Thymus (tissue), 11 donors: Measurements from ENCODE around the gene KCNJ6. TPM values are rescaled to one million over a fixed set of nuclear protein-coding genes. Genes with fewer than 3 reads are reported as not detected.
"Not testable (repeated sequence)": the region's sequence is repeated elsewhere in the genome, so short reads cannot be mapped to it uniquely, and the experiment has no call there.

ENCODE experiments used
- DNase-seq, 9 donors: peaks; one replicate each; pipeline ENCODE4 v3.0.0-alpha.2; 2013; ENCODE audit warnings: low spot score in 9 of 9, low read depth in 6 of 9, missing footprints in 1 of 9
- H3K27ac ChIP-seq, 2 donors: one replicate each; pipeline ENCODE4 v1.5.1; 2013; ENCODE audit warnings: control low read depth in 1 of 2, low read depth in 1 of 2, low read length in 1 of 2, mild to moderate bottlenecking in 1 of 2, moderate library complexity in 1 of 2
- H3K27me3 ChIP-seq, 2 donors: one replicate each; pipeline ENCODE4 v1.5.1; 2013; ENCODE audit warnings: low read length in 1 of 2; ENCODE audit not compliant: control insufficient read depth in 2 of 2, insufficient read depth in 1 of 2
- H3K36me3 ChIP-seq, 2 donors: one replicate each; pipeline ENCODE4 v1.5.1; 2013; ENCODE audit warnings: low read length in 1 of 2, mild to moderate bottlenecking in 1 of 2, moderate library complexity in 1 of 2; ENCODE audit not compliant: control insufficient read depth in 2 of 2, insufficient read depth in 2 of 2
- H3K4me1 ChIP-seq, 2 donors: one replicate each; pipeline ENCODE4 v1.5.1; 2013; ENCODE audit warnings: low read length in 2 of 2; ENCODE audit not compliant: control insufficient read depth in 2 of 2, insufficient read depth in 2 of 2
- H3K4me3 ChIP-seq, 2 donors: one replicate each; pipeline ENCODE4 v1.5.1; 2013; ENCODE audit warnings: low read length in 2 of 2, control low read depth in 1 of 2, mild to moderate bottlenecking in 1 of 2
- H3K9me3 ChIP-seq, 2 donors: one replicate each; pipeline ENCODE4 v1.5.1; 2013; ENCODE audit warnings: low read length in 1 of 2, mild to moderate bottlenecking in 1 of 2; ENCODE audit not compliant: control insufficient read depth in 2 of 2, insufficient read depth in 1 of 2
- WGBS: extraction: QIAGEN DNeasy Blood & Tissue Kit; methylation state at CpG from one replicate; pipeline ENCODE4 v1.1.7; 2013; 5-methylcytosine and 5-hydroxymethylcytosine counted together
- polyA plus RNA-seq: library from polyadenylated mRNA; stranded (reverse); fragments of 200-250 nt; gene quantifications from one replicate; pipeline ENCODE4 v1.2.3, GENCODE V29; 2013
- total RNA-seq: library from RNA; stranded (reverse); fragments of 120-200 nt; gene quantifications from one replicate; pipeline ENCODE4 v1.2.4, GENCODE V29; 2013
- donor health status: healthy.

KCNJ6 gene
- total and polyA plus RNA-seq, 2 donors = under 0.01 to 0.02 TPM

DNA sequence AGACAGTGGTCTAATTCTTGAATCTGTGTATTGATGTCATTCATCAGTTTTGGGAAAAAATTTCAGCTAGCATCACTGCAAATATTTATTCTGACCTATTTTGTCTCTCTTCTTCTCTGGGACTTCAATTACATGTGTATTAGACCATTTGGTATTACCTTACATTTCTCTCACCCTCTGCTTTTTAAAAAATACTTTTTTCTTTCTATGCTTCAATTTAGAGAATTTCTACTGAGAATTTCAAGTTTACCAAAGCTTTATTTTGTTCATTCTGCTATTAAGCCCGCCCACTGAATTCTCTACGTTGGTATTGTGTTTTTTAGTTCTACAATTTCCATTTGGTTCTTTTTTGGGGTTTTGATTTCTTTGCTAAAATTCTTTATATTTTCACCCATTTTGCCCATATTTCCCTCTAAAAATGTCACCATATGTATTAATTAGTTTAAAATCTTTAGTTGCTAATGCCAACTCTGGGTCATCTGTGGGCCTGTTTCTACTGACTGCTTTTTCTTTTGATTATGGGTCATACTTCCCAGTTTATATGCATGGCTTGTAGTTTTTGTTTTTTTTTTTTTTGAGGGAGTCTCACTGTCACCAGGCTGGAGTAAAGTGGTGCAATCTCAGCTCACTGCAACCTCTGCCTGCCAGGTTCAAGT is 337.7 kb downstream of the KCNJ6 start:
- 97% methylated on average over 2 of the region's 2 CpGs for WGBS
- no peaks in the 10 kb centered on the region for H3K4me1 ChIP-seq
- DNase-seq = no peak
- H3K9me3 ChIP-seq = no peaks in the 10 kb centered on the region
- H3K36me3 ChIP-seq = no peaks in the 10 kb centered on the region
- H3K4me3 ChIP-seq = no peak overlapping the region
- no peak overlapping the region for H3K27ac ChIP-seq
- H3K27me3 ChIP-seq = no peaks in the 10 kb centered on the region

DNA sequence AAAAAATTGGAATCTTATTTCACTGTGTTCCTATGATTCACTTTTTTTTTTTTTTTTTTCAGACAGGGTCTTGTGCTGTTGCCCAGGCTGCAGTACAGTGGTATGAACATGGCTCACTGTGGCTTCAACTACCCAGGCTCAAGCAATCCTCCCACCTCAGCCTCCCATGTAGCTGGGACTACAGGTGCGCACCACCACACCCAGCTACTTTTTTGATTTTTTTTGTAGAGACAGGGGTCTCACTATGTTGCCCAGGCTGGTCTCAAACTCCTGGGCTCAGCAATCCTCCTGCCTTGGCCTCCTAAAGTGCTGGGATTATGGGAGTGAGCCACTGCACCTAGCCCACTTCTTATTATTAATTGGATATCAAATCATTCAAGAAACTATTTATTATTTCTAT is 339.3 kb downstream of the KCNJ6 start:
- not testable (repeated sequence) for H3K9me3 ChIP-seq, DNase-seq

DNA sequence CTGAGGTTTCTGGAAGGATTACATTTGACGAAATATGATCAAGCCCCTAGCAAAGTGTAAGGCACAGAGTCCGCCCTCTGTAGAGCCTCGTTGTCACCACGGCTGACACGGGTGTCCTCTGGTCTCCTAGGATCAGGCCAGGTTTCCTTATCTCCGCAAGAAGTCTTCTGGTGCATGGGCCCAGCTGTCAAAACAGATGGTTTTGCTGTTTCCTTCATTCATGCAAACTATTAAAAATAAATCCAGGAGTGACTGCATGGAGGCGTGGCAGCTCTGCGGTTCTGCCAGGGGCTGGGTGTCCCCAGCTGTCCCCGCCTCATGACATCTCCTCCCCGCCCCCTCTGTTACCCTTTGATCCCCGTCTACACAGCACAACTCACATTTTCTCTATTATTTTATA is 340.7 kb downstream of the KCNJ6 start:
- Histone ChIP-seq H3K4me1 (no peaks in the 10 kb centered on the region), H3K4me3 (no peak overlapping the region), H3K36me3 (no peaks in the 10 kb centered on the region), H3K27me3 (no peaks in the 10 kb centered on the region), H3K9me3 (no peaks in the 10 kb centered on the region), H3K27ac (no peak overlapping the region)
- 96% methylated on average over 11 of the region's 11 CpGs for WGBS
- DNase-seq = no peak

More for the DNA sequence above, 339.3 kb downstream of the KCNJ6 start:
- 100% methylated on average over 1 of the region's 1 CpG for WGBS
- not testable (repeated sequence) for H3K4me3 ChIP-seq, H3K36me3 ChIP-seq, H3K27me3 ChIP-seq, H3K4me1 ChIP-seq, H3K27ac ChIP-seq

DNA sequence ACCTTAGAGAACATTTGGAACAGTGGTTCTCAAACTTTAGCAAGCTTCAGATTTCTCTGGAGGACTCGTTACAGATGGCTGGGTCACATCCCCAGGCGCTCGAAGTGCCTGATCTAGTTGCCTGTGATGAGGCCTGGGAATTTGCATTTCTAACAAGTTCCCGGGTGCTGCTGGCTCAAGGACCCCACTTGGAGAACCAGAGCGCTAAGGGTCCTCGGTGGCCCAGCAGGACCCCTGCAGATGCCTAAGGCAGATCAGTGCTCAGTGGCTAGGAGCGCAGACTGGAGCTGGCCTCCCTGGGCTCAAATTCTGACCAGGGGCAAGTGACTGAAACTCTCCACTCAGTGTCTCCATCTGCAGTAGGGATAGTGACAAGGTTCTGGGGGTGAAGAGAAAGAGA is 341.5 kb downstream of the KCNJ6 start:
- Histone ChIP-seq H3K27ac (no peak overlapping the region), H3K36me3 (no peaks in the 10 kb centered on the region), H3K27me3 (no peaks in the 10 kb centered on the region), H3K4me3 (no peak overlapping the region), H3K4me1 (no peaks in the 10 kb centered on the region), H3K9me3 (no peaks in the 10 kb centered on the region)
- no peak for DNase-seq
- WGBS = 89% methylated on average over 7 of the region's 7 CpGs

DNA sequence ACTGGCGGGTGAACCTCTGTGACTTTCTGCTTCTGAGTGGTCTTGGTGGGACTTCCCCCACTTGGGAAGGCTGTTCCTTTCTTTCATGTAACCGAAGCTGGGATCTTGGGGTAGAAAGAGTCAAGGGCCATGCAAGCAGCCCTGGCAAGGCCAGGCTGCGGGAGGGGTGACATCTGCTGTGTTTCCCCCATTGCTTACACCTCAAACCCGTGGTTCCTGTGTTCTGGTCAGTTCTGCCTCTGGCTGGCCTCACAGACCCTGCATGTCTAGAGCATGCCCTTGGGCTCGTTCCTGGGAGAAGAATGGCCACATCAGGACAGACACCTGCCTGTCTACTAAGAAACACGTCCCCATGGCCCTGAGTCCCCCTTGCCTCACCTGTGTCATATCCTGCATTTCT is 341.9 kb downstream of the KCNJ6 start:
- H3K27ac ChIP-seq = no peak overlapping the region
- 97% methylated on average over 6 of the region's 6 CpGs for WGBS

DNA sequence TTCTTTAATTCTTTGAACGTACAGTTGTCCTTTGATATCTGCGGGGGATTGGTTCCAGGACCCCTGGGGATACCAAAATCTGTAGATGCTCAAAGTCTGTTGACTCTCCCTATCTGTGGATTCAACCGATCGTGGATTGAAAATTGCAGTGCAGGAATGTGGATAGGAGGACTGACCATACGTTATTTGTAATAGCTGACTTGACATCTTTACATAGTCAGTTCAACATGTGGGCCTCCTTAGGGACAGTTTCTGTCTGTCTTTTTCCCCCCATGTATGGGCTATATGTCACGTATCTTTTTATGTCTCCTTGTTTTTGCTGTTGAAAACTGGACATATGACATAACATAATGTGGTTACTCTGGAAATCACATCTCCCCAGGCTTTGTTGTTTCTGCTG is 344.8 kb downstream of the KCNJ6 start:
- Histone ChIP-seq H3K4me1 (no peaks in the 10 kb centered on the region), H3K36me3 (no peaks in the 10 kb centered on the region), H3K27ac (no peak overlapping the region), H3K27me3 (no peaks in the 10 kb centered on the region), H3K4me3 (no peak overlapping the region), H3K9me3 (no peaks in the 10 kb centered on the region)
- no peak for DNase-seq
- 89% methylated on average over 6 of the region's 6 CpGs for WGBS

More for the DNA sequence above, 341.9 kb downstream of the KCNJ6 start:
- Histone ChIP-seq H3K27me3 (no peaks in the 10 kb centered on the region), H3K4me3 (no peak overlapping the region), H3K36me3 (no peaks in the 10 kb centered on the region), H3K4me1 (no peaks in the 10 kb centered on the region), H3K9me3 (no peaks in the 10 kb centered on the region)
- no peak for DNase-seq

DNA sequence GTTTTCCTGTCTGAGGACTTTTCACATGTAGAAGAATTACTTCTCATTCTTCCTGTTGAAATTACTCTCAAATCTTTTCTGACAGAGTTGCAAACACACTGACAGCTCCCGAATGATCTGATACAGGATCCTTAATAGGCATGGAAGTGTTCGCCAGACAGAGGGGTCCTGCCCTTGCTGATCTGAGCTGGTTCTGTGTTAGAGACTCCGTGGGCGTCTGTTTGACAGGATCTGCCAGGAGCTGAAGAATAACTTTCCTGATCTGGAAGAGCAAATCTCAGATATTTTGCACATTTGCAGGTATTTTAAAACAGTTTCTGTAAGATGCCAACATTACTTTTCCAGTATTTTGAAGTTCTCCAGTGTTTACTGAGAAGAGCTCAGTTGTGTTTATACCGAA is 347.3 kb downstream of the KCNJ6 start:
- no peaks in the 10 kb centered on the region for H3K27me3 ChIP-seq
- H3K36me3 ChIP-seq = no peaks in the 10 kb centered on the region
- H3K4me3 ChIP-seq = no peak overlapping the region
- no peaks in the 10 kb centered on the region for H3K9me3 ChIP-seq
- WGBS = 86% methylated on average over 5 of the region's 5 CpGs
- no peak for DNase-seq
- H3K27ac ChIP-seq = no peak overlapping the region
- peaks cover 6 to 11% of the 10 kb centered on the region in 2 donors for H3K4me1 ChIP-seq

DNA sequence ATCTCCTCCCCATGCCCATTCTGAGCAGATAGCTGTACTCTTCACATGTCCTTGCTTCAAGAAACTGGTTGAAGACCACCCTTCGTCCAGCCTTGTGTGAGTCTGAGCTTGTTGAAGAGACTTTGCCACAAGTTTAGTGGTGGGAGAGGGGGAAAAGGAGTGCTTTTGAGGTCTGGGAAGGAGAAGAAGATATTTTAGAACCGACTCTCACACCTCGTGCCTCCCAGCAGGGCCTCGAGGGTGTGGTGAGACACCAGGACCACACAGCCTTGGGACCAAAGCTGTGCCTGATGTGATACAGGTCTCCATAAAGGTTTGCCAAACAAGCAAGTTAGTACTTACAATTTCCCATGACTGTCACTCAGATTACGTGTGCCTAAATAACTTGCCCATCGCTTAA is 347.8 kb downstream of the KCNJ6 start:
- peaks cover 0 to 1% of the 10 kb centered on the region in 2 donors for H3K9me3 ChIP-seq
- no peak for DNase-seq
- no peak overlapping the region for H3K27ac ChIP-seq
- no peaks in the 10 kb centered on the region for H3K27me3 ChIP-seq
- 89% methylated on average over 6 of the region's 6 CpGs for WGBS
- peaks cover 6 to 12% of the 10 kb centered on the region in 2 donors for H3K4me1 ChIP-seq
- H3K36me3 ChIP-seq = no peaks in the 10 kb centered on the region
- H3K4me3 ChIP-seq = no peak overlapping the region

DNA sequence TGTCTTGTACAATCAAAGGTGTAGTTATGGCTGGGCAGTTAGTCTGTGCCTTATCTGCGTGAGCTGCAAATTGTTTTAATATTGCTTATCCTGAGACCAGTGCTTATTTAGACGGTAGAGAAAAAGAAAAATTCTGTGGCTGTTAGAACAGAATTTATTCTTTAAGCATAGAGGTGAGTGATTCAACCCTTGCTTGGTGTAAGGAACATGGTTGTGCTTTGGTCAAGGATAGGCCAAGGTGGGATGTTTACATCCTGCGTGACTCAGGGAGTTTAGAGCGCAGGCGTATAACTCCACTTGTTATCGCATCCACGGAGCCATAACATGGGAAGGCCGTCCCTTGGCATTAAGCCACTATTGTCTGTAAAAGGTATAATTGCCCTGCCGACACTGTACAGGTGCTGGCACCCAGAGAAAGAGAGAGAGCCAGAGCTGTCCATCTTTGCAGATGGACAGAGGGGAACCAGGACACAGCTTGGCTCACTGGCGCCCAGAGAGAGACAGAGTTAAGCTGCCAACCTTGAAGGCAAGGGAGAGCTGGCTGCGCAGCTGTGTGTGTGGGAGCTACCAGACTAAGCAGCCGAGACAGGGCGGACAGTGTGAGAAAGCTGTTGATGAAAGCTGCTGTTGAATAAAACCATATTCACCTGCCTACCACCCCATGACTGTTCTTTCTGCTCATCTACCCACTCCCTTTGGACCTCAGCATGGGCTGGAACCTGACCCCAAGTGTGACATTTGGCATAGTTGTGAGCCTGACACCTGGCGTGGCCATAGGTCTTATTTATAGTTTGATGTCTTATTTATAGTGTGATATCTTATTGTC is 349.3 kb downstream of the KCNJ6 start:
- H3K27ac ChIP-seq = no peak overlapping the region
- WGBS = 97% methylated on average over 14 of the region's 14 CpGs
- peaks cover 0 to 8% of the 10 kb centered on the region in 2 donors for H3K9me3 ChIP-seq
- H3K4me1 ChIP-seq = peaks cover 11 to 19% of the 10 kb centered on the region in 2 donors
- DNase-seq = no peak
- H3K27me3 ChIP-seq = no peaks in the 10 kb centered on the region
- no peaks in the 10 kb centered on the region for H3K36me3 ChIP-seq
- H3K4me3 ChIP-seq = no peak overlapping the region
